DND-41 (cell line): ENCODE data around the gene PEAK3.

Source experiments
- CTCF ChIP-seq: IDR thresholded peaks from 2 replicates; pipeline ENCODE4 v1.5.1; 2012; ENCODE audit warnings: borderline replicate concordance, low read length, moderate library complexity, mild to moderate bottlenecking; ENCODE audit not compliant: poor library complexity, severe bottlenecking; ENCODE audit errors: extremely low read depth
- EZH2 ChIP-seq: IDR thresholded peaks from 3 replicates; pipeline ENCODE4 v1.6.1; 2012; ENCODE audit warnings: borderline replicate concordance, low read depth, mild to moderate bottlenecking, moderate library complexity, low read length, inconsistent platforms; ENCODE audit not compliant: severe bottlenecking

GRCh38 chr19:2309734-2310362 is 27.9 kb upstream of the PEAK3 start:
- TF ChIP-seq CTCF (no peak), EZH2 (no peak)
